ENCODE measurements around the gene GPC6.
"Not testable (repeated sequence)": the region's sequence is repeated elsewhere in the genome, so short reads cannot be mapped to it uniquely, and the experiment has no call there.

GPC6 gene

GRCh38 chr13:94201022-94201421, 974.4 kb downstream of the GPC6 start:
- Histone ChIP-seq H3K4me3 (ENCODE audit: severe bottlenecking) (no peak overlapping the region), H3K36me3 (ENCODE audit: low read depth) (no peaks in the 10 kb centered on the region), H3K9me3 (ENCODE audit: severe bottlenecking) (no peaks in the 10 kb centered on the region), H3K27ac (ENCODE audit: poor library complexity, severe bottlenecking) (no peak overlapping the region), H3K27me3 (ENCODE audit: insufficient read depth, poor library complexity, severe bottlenecking) (no peaks in the 10 kb centered on the region), H3K4me1 (ENCODE audit: insufficient read depth, poor library complexity, severe bottlenecking) (no peaks in the 10 kb centered on the region)
- DNase-seq (ENCODE audit: low spot score), result no peak
- ATAC-seq (ENCODE audit: low read depth), result no peak
- TF ChIP-seq CTCF (IDR thresholded peaks at IDR 0.05; ENCODE audit: poor library complexity, severe bottlenecking), result no peak

- H3K4me3 ChIP-seq (ENCODE audit: severe bottlenecking), result no peak overlapping the region
- no peaks in the 10 kb centered on the region for H3K9me3 ChIP-seq (ENCODE audit: severe bottlenecking)
- ATAC-seq (ENCODE audit: low read depth) (no peak), DNase-seq (ENCODE audit: low spot score) (no peak)
- H3K27ac ChIP-seq (ENCODE audit: poor library complexity, severe bottlenecking), result no peak overlapping the region
- no peaks in the 10 kb centered on the region for H3K4me1 ChIP-seq (ENCODE audit: insufficient read depth, poor library complexity, severe bottlenecking)
- no peak for TF ChIP-seq CTCF (IDR thresholded peaks at IDR 0.05; ENCODE audit: poor library complexity, severe bottlenecking)
- H3K27me3 ChIP-seq (ENCODE audit: insufficient read depth, poor library complexity, severe bottlenecking), result no peaks in the 10 kb centered on the region
- no peaks in the 10 kb centered on the region for H3K36me3 ChIP-seq (ENCODE audit: low read depth)
Measured at GRCh38 chr13:94204163-94204562, 977.6 kb downstream of the GPC6 start.

GRCh38 chr13:94204946-94205345, 978.3 kb downstream of the GPC6 start:
- Histone ChIP-seq H3K4me1 (ENCODE audit: insufficient read depth, poor library complexity, severe bottlenecking) (no peaks in the 10 kb centered on the region), H3K27me3 (ENCODE audit: insufficient read depth, poor library complexity, severe bottlenecking) (no peaks in the 10 kb centered on the region), H3K4me3 (ENCODE audit: severe bottlenecking) (no peak overlapping the region), H3K27ac (ENCODE audit: poor library complexity, severe bottlenecking) (no peak overlapping the region), H3K9me3 (ENCODE audit: severe bottlenecking) (no peaks in the 10 kb centered on the region), H3K36me3 (ENCODE audit: low read depth) (no peaks in the 10 kb centered on the region)
- no peak for TF ChIP-seq CTCF (IDR thresholded peaks at IDR 0.05; ENCODE audit: poor library complexity, severe bottlenecking)
- DNase-seq (ENCODE audit: low spot score), result no peak
- ATAC-seq (ENCODE audit: low read depth), result no peak

- no peaks in the 10 kb centered on the region for H3K36me3 ChIP-seq (ENCODE audit: low read depth)
- DNase-seq (ENCODE audit: low spot score) (no peak), ATAC-seq (ENCODE audit: low read depth) (no peak)
- H3K4me3 ChIP-seq (ENCODE audit: severe bottlenecking), result no peak overlapping the region
- H3K4me1 ChIP-seq (ENCODE audit: insufficient read depth, poor library complexity, severe bottlenecking), result no peaks in the 10 kb centered on the region
- H3K9me3 ChIP-seq (ENCODE audit: severe bottlenecking), result no peaks in the 10 kb centered on the region
- no peak for TF ChIP-seq CTCF (IDR thresholded peaks at IDR 0.05; ENCODE audit: poor library complexity, severe bottlenecking)
- no peaks in the 10 kb centered on the region for H3K27me3 ChIP-seq (ENCODE audit: insufficient read depth, poor library complexity, severe bottlenecking)
- no peak overlapping the region for H3K27ac ChIP-seq (ENCODE audit: poor library complexity, severe bottlenecking)
Measured at GRCh38 chr13:94205896-94206295, 979.3 kb downstream of the GPC6 start.

- DNase-seq (ENCODE audit: low spot score), result no peak
- Histone ChIP-seq H3K4me1 (ENCODE audit: insufficient read depth, poor library complexity, severe bottlenecking) (no peaks in the 10 kb centered on the region), H3K36me3 (ENCODE audit: low read depth) (no peaks in the 10 kb centered on the region), H3K27ac (ENCODE audit: poor library complexity, severe bottlenecking) (no peak overlapping the region), H3K4me3 (ENCODE audit: severe bottlenecking) (no peak overlapping the region), H3K27me3 (ENCODE audit: insufficient read depth, poor library complexity, severe bottlenecking) (no peaks in the 10 kb centered on the region), H3K9me3 (ENCODE audit: severe bottlenecking) (no peaks in the 10 kb centered on the region)
- no peak for TF ChIP-seq CTCF (IDR thresholded peaks at IDR 0.05; ENCODE audit: poor library complexity, severe bottlenecking)
- no peak for ATAC-seq (ENCODE audit: low read depth)
Measured at GRCh38 chr13:94209117-94209516, 982.5 kb downstream of the GPC6 start.

GRCh38 chr13:94209913-94210312, 983.3 kb downstream of the GPC6 start:
- not testable (repeated sequence) for DNase-seq (ENCODE audit: low spot score); H3K9me3 ChIP-seq (ENCODE audit: severe bottlenecking); ATAC-seq (ENCODE audit: low read depth); H3K27ac ChIP-seq (ENCODE audit: poor library complexity, severe bottlenecking); H3K4me3 ChIP-seq (ENCODE audit: severe bottlenecking); H3K4me1 ChIP-seq (ENCODE audit: insufficient read depth, poor library complexity, severe bottlenecking); H3K36me3 ChIP-seq (ENCODE audit: low read depth); H3K27me3 ChIP-seq (ENCODE audit: insufficient read depth, poor library complexity, severe bottlenecking)
